Ascending aorta (tissue), 2 donors: ENCODE results near the gene BTBD7. TPM values are rescaled to one million over a fixed set of nuclear protein-coding genes. Genes with fewer than 3 reads are reported as not detected.

Experiments used
- DNase-seq, 2 donors: peaks; one replicate each; pipeline ENCODE4 v3.0.0-alpha.2; 2019; ENCODE audit warnings: low spot score in 2 of 2
- H3K27ac ChIP-seq, 2 donors: fragments of 200-600 bp; sonication (generic); one replicate each; pipeline ENCODE4 v1.5.1; 2016 to 2017; ENCODE audit warnings: mild to moderate bottlenecking in 1 of 2
- H3K27me3 ChIP-seq: fragments of 200-600 bp; sonication (generic); one replicate; pipeline ENCODE4 v1.5.1; 2017
- H3K36me3 ChIP-seq, 2 donors: fragments of 200-600 bp; sonication (generic); one replicate each; pipeline ENCODE4 v1.5.1; 2016
- H3K4me1 ChIP-seq, 2 donors: fragments of 200-600 bp; sonication (generic); one replicate each; pipeline ENCODE4 v1.5.1; 2016 to 2017; ENCODE audit warnings: mild to moderate bottlenecking in 1 of 2
- H3K4me3 ChIP-seq, 2 donors: fragments of 200-600 bp; sonication (generic); one replicate each; pipeline ENCODE4 v1.5.1; 2016 to 2017; ENCODE audit warnings: mild to moderate bottlenecking in 1 of 2
- H3K9me3 ChIP-seq, 2 donors: fragments of 200-600 bp; sonication (generic); one replicate each; pipeline ENCODE4 v1.5.1; 2016
- CTCF ChIP-seq, 3 experiments: fragments of 200-600 bp in 2 of 3; fragments of 450-650 bp in 1 of 3; sonication (generic) in 2 of 3; IDR thresholded peaks; one replicate each; pipeline ENCODE4 v1.5.1; 2016 to 2019; ENCODE audit warnings: antibody characterized with exemption in 3 of 3, mild to moderate bottlenecking in 1 of 3, moderate library complexity in 1 of 3
- intact Hi-C: fragments of 100-400 bp; cut with DNase I; formaldehyde crosslinking; loops from one replicate; pipeline ENCODE4 v1.15.1; 2023
- total RNA-seq: library from RNA; depleted of rRNA; stranded (reverse); fragments of >200 nt; gene quantifications from one replicate; pipeline ENCODE4 v1.1.0, GENCODE V29; 2016

Gene BTBD7
- total RNA-seq, 1 donor from 2014 or later = 17.2 TPM

GRCh38 chr14:93326196-93326595 lies 6.6 kb downstream of the BTBD7 start:
- Histone ChIP-seq H3K27ac (no peak overlapping the region), H3K4me3 (no peak overlapping the region), H3K4me1 (peaks cover 0 to 13% of the 10 kb centered on the region in 2 donors), H3K27me3 (no peaks in the 10 kb centered on the region), H3K36me3 (peaks cover 0 to 5% of the 10 kb centered on the region in 2 donors), H3K9me3 (no peaks in the 10 kb centered on the region)
- intact Hi-C loops = no loop called here
- no peak for DNase-seq
- no peak for TF ChIP-seq CTCF (IDR thresholded peaks at IDR 0.05)

GRCh38 chr14:93323600-93324174 lies 9.1 kb downstream of the BTBD7 start:
- Histone ChIP-seq H3K4me3 (no peak overlapping the region), H3K27me3 (no peaks in the 10 kb centered on the region), H3K9me3 (no peaks in the 10 kb centered on the region), H3K36me3 (peaks cover 0 to 5% of the 10 kb centered on the region in 2 donors), H3K27ac (no peak overlapping the region), H3K4me1 (peaks cover 0 to 3% of the 10 kb centered on the region in 2 donors)
- intact Hi-C loops = no loop called here
- no peak for TF ChIP-seq CTCF (IDR thresholded peaks at IDR 0.05)
- DNase-seq = no peak

- Histone ChIP-seq H3K27ac (no peak overlapping the region), H3K9me3 (no peaks in the 10 kb centered on the region), H3K4me1 (peaks cover 0 to 7% of the 10 kb centered on the region in 2 donors), H3K36me3 (peaks cover 0 to 5% of the 10 kb centered on the region in 2 donors), H3K4me3 (no peak overlapping the region), H3K27me3 (no peaks in the 10 kb centered on the region)
- no peak for TF ChIP-seq CTCF (IDR thresholded peaks at IDR 0.05)
- intact Hi-C loops = no loop called here
- no peak for DNase-seq
These were observed 9.8 kb downstream of the BTBD7 start for GRCh38 chr14:93322929-93323599.

GRCh38 chr14:93320489-93320888 lies 12.3 kb downstream of the BTBD7 start:
- no peak for TF ChIP-seq CTCF (IDR thresholded peaks at IDR 0.05)
- H3K4me3 ChIP-seq = no peak overlapping the region
- intact Hi-C loops = no loop called here
- no peak for DNase-seq
- no peaks in the 10 kb centered on the region for H3K27me3 ChIP-seq
- peaks cover 0 to 11% of the 10 kb centered on the region in 2 donors for H3K4me1 ChIP-seq
- H3K27ac ChIP-seq = no peak overlapping the region
- peaks cover 0 to 5% of the 10 kb centered on the region in 2 donors for H3K36me3 ChIP-seq
- H3K9me3 ChIP-seq = no peaks in the 10 kb centered on the region

GRCh38 chr14:93319958-93320357 lies 12.9 kb downstream of the BTBD7 start:
- no peak overlapping the region for H3K27ac ChIP-seq
- no peaks in the 10 kb centered on the region for H3K9me3 ChIP-seq
- no peak for DNase-seq
- no peaks in the 10 kb centered on the region for H3K27me3 ChIP-seq
- H3K36me3 ChIP-seq = peaks cover 0 to 5% of the 10 kb centered on the region in 2 donors
- H3K4me3 ChIP-seq = no peak overlapping the region
- no peak for TF ChIP-seq CTCF (IDR thresholded peaks at IDR 0.05)
- peaks cover 0 to 11% of the 10 kb centered on the region in 2 donors for H3K4me1 ChIP-seq
- intact Hi-C loops = no loop called here
